NCI-H2029 treated with DMSO at 0.1 percent for 48 hours (cell line): ENCODE measurements around the gene PCK1.

Experiments
- DNase-seq: peaks from one replicate; lab custom pipeline; 2025; lab: John Stamatoyannopoulos, UW

PCK1 gene

GRCh38 chr20:57589728-57590484 lies 29.0 kb downstream of the PCK1 start:
- no peak for DNase-seq

GRCh38 chr20:57590485-57591288 lies 29.8 kb downstream of the PCK1 start:
- DNase-seq, result no peak

DNA sequence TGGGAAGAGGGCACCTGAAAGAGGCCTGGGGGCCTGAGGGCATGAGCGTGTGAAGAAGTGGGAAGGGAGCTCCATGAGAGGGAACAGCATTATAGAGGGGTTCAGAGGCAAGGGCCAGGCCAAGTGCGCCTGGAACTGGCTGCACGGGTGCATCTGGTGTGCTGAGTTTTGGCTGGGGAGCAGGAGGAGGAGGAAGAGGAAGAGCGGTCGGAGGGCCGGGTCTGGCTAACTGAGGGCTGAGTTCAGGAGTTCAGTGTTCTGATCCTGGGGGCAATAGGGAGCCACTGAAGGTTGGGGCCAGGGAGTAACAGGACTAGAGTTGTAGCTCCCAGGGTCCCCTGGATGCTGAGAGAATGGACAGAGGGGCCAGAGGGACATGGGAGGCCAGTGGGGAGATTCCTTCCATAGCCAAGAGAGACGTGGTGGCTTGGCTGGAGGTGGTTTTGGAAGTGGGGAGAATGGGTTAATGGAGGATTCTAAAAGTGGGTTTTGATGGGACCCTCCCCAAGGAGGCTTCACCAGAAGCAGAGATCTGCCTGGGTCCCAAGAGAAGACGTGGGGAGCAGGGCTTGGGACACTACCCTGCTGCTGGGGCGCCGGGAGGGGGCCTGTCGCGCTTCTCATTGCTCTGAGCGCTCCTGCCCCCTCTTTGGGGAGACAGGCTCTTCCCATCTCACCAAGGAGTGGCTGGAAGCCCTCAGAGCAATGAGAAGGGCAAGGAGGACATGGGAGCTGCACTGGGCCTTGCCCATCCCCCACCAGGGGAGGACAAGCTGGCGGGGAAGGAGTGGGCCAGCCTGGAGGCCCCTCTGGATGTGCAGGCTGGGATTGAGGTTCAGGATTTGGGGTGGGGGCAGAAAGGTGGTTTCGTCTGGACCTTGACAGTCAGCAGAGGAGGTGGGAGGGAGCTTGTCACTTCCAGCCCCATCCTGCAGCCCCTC lies 30.6 kb downstream of the PCK1 start:
- DNase-seq, result no peak

- DNase-seq, result no peak
Observed at GRCh38 chr20:57592263-57593092, 31.6 kb downstream of the PCK1 start.

- no peak for DNase-seq
Observed at GRCh38 chr20:57593134-57593886, 32.4 kb downstream of the PCK1 start.

GRCh38 chr20:57594092-57594951 lies 33.4 kb downstream of the PCK1 start:
- DNase-seq, result peak; percentile 6

DNA sequence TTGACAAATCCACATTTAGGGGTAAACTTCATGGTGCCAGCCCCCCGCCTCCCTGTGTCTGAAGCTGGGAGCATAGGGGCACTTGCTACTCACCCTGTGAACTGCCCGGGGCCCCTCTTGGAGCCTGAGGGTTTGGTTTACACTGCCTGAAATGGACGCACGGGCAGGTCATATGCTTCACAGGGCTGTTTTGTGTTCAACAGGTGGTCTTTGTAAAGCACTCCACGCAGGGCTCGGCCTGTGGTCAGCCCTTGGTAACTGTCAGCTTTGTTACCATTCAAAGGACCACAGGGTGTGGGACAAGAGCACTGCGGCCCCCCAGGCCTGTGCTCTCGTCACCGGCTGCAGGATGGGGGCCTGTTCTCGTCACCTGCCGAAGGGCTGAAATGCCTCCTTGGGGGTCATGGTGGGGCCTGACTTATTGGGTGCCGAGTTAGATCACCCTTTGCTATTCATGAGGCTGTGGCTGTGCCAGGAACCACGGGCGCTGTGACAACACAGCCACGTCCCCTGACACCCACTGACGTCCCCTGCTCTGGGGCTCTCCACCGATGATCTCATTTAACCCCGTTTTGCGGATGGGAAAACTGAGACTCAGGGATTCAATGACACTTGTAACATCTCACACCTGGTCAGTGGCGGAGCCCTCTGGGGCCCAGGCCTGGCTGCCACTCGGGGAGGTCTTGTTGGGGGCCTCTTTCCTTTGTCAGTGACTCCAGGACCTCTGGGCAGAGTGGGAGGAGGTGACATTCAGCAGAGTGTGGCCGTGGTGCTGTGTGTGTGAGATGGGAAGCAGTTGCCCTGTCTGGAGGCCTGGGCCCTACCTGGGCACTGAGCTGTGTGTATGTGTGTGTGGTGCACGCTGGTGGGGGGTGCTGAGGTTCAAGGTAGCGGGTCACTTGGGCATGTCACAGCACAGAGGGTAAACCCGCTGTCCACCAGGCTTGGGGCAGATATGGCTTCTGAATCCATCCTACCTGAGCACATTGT lies 34.4 kb downstream of the PCK1 start:
- no peak for DNase-seq

DNA sequence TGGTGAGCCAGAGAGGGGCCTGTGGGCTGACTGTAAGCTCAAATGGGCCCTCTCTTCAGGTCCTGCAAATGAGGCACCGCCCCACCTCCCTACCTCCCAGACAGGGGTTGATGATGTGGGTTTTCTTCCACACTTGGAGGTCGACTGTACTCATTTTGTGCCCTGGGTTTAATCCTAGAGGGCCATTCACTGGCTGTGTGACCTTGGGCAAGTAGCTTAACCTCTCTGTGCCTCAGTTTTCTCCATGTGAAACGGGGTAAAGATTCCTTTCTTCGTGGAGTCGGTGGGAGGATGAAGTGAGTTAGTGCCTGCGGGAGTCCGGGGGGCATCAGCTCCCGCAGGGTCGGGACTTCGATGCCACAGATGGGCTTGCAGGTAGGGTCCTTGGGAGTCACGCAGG lies 35.4 kb downstream of the PCK1 start:
- no peak for DNase-seq

DNA sequence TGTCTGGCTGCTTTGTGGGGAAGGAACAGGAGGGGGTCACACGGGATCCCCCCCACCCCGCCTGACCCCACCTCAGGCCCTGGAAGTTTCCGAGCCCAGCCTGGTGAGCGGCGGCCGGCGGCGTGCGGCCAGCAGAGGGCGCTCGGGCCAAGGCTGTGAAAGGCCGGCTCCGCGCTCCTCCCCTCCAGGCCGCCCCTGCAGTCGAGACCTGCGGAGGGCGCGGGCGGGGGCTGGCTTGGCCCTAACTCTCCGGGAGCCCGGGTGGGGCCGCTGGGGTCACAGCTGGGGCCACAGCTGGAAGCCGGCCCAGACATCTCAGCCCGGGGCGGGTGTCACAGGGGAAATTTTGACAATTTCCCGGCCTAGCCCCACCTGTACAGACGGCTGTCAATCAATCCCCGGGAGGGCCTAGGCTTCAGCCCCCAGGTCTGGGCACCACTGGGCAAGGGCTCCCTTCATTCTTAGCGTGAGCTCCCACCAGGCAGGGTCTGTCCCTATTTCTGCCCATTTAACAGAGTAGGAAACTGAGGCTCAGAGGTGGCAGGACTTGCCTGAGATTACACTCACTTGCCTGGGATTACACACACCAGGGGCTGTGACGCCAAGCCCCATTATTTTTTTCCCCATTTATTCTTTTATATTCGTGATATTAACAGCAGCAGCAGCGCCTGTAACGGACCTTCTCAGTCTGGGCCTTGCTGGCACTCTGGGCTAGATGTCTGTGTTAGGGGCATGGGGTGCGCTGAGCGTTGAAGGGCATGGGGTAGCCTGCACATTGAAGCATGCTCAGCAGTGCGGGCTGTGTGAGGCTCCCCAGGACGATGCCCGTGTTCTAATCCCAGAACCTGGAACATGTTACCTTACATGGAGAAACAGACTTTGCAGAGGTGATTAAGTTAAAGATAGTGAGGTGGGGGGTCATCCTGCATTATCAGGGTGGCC lies 36.4 kb downstream of the PCK1 start:
- no peak for DNase-seq

DNA sequence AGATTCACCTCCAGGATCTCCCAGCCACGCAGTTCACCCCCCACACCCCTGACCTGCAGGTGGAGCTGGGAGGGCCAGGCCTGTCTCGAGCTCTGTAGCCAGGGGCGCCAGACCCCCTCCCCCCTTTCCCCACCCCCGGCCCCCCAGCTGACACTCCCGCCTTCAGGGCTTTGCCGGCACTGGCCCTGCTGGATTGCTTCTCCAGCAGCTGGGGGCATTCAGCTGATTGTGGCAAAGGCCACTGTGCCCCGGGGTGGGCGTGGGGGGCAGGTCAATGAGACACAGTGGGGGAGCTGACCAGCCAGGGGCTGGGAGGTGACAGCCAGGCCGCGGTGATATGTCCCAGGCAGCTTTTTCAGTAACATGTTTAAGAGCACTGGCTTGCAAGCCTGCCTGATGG lies 37.1 kb downstream of the PCK1 start:
- no peak for DNase-seq

DNA sequence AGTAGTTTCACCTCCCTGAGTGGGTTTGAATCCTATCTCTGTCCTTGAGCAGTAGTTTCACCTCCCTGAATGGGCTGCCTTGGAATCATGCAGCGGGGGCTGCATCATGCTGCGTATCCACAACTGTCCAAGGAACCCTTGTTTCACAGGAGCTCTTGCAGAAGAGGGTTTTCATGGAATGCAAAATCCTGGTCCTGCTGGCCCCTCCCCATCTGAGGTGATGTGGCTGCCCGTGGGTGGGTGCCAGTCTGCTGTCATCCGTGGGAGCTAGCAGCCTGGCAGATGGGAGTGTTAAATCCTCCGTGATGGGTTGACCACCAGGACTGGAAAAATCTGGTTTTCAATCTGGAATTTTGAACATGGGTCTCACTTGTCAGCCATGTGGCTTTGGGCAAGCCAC lies 37.6 kb downstream of the PCK1 start:
- no peak for DNase-seq

- no peak for DNase-seq
Observed at GRCh38 chr20:57600320-57601210, 39.7 kb downstream of the PCK1 start.

DNA sequence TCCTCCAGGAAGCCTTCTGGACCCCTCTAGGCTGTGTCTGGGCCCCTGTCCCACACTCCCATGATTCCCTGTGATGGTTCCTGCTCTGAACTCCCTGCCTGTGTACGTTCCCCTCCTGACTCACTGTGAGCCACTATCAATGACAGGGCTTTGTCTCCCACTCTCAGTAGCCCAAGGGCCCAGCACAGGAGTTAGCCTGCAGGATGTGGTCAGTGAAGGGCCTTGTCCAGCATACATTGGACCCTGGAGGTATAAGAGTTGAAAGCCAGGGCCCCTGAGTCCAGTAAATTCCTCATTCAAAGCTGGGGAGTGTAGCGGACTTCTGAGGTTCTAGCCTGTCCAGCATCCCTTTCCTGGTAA lies 40.3 kb downstream of the PCK1 start:
- DNase-seq, result no peak

DNA sequence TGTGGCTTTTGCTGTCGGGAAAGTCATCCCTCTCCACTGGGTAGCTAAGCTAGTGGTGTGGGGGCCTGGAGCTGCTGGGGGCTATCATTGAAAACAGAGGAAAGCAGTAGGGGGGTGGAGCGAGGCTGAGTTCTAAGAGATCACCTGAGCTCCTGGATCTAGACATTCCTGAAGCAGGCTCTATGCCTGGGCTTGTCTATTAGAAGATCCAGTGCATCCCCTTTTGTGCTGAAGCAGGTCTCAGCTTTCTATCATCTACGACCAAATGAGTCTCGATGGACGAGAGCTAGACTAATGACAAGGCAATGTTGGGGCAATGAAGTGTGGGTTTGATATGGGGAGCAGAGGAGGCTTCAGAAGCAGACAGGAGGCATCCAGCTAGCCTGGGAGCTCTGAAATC lies 40.8 kb downstream of the PCK1 start:
- DNase-seq, result no peak

DNA sequence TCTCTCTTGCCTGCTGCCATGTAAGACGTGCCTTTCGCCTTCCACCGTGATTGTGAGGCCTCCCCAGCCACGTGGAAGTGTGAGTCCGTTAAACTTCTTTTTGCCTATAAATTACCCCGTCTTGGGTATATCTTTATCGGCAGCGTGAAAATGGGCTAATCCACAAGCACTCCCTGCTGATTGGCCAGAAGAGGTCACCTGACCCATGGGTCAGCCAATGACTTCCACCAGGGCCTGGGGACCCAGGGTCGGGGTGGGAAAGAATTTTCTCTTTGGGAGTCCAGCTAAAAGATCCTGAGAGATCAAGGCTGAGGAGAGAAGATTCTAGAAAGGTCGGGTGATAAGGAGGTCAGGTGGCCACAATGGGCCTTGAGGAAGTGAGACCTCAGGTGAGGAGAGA lies 42.2 kb downstream of the PCK1 start:
- DNase-seq, result no peak

GRCh38 chr20:57605045-57605444 lies 44.1 kb downstream of the PCK1 start:
- DNase-seq, result no peak
